ENCODE measurements around the gene NFATC2. TPM values are rescaled to one million over a fixed set of nuclear protein-coding genes. Genes with fewer than 3 reads are reported as not detected.

Gene NFATC2
- total RNA-seq, 1 experiment from 2014 or later = 0.61 TPM

DNA sequence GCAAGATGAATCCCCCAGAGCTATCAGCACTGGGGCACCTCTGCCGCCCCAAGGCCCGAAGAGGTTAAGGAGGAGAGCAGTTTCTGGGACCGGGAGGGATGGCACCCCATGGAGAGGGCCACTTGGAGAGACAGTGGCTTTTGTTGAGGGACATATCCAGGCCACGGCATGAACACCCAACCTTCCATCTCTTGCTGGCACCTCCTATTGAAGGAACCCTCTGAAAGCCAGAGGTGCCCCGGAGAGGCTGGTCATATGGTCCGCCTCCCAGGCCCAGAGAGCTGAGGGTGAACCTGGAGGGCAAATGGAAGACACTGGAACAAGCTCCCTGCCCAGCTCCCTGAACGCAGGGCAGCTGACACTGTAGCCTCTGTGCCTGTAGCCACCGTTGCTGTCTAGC is 167.0 kb downstream of the NFATC2 start:
- H2BK15ac ChIP-seq (ENCODE audit: low read depth, low read length) = no peak overlapping the region
- no peak overlapping the region for H4K91ac ChIP-seq (ENCODE audit: insufficient read length, low read depth, low read length)
- H2BK120ac ChIP-seq (ENCODE audit: low read depth, low read length, poor library complexity, severe bottlenecking) = no peak overlapping the region
- no peak overlapping the region for H4K8ac ChIP-seq (replicated peaks; ENCODE audit: insufficient read length, low read depth, low read length)
- Mint-ChIP-seq H3K9me3 (no peaks in the 10 kb centered on the region), H3K4me3 (no peak overlapping the region), H3K4me1 (peaks cover 19 to 25% of the 10 kb centered on the region in 2 experiments), H3K27ac (no peak overlapping the region), H3K36me3 (ENCODE audit: insufficient read depth in 1 of 3, low read depth in 3 of 3) (no peaks in the 10 kb centered on the region), H3K27me3 (ENCODE audit: low read depth) (peaks cover 2% of the 10 kb centered on the region)
- H3K4me2 ChIP-seq (ENCODE audit: insufficient read depth, insufficient read length, low read length) = no peak overlapping the region
- H3K14ac ChIP-seq (ENCODE audit: insufficient read depth, low read length) = no peak overlapping the region
- no peak overlapping the region for H3T11ph ChIP-seq (ENCODE audit: low read length)
- H4K20me1 ChIP-seq (ENCODE audit: control insufficient read depth, insufficient read depth, insufficient read length) = no peaks in the 10 kb centered on the region
- no peak overlapping the region for H2AK5ac ChIP-seq (ENCODE audit: insufficient read length, low read length)
- H3K9ac ChIP-seq (ENCODE audit: extremely low read depth, insufficient read length, low read length) = no peak overlapping the region
- H2BK12ac ChIP-seq (ENCODE audit: insufficient read length, low read depth, low read length) = no peak overlapping the region
- no peaks in the 10 kb centered on the region for H3K9me3 ChIP-seq (ENCODE audit: control insufficient read depth, low read depth, low read length)
- no peak overlapping the region for H3K18ac ChIP-seq (ENCODE audit: insufficient read length, low read depth, low read length)
- no peak overlapping the region for H2AFZ ChIP-seq (ENCODE audit: low read length)
- no CpG with 5 or more reads among the region's 8 CpGs for WGBS (ENCODE audit: extremely low coverage, insufficient read length, low lambda C conversion rate)
- H3K79me2 ChIP-seq (ENCODE audit: insufficient read depth, low read length) = no peaks in the 10 kb centered on the region
- no peaks in the 10 kb centered on the region for H3K79me1 ChIP-seq (ENCODE audit: insufficient read depth, low read depth, low read length, poor library complexity, severe bottlenecking)
- H3K23me2 ChIP-seq (ENCODE audit: insufficient read length, low read depth, low read length, poor library complexity, severe bottlenecking) = no peaks in the 10 kb centered on the region
- H2BK5ac ChIP-seq (ENCODE audit: insufficient read length, low read length) = no peak overlapping the region
- no peak for DNase-seq
- H3K4ac ChIP-seq (ENCODE audit: low read depth, low read length) = no peak overlapping the region
- no peaks in the 10 kb centered on the region; the same call in 1 of the 2 replicates for H3K27me3 ChIP-seq (ENCODE audit: insufficient read depth, low read length)
- H3K56ac ChIP-seq (ENCODE audit: insufficient read length, low read depth, low read length) = no peak overlapping the region
- H4K5ac ChIP-seq (ENCODE audit: insufficient read length, low read depth, low read length) = no peak overlapping the region
- TF ChIP-seq, protein P1, sequence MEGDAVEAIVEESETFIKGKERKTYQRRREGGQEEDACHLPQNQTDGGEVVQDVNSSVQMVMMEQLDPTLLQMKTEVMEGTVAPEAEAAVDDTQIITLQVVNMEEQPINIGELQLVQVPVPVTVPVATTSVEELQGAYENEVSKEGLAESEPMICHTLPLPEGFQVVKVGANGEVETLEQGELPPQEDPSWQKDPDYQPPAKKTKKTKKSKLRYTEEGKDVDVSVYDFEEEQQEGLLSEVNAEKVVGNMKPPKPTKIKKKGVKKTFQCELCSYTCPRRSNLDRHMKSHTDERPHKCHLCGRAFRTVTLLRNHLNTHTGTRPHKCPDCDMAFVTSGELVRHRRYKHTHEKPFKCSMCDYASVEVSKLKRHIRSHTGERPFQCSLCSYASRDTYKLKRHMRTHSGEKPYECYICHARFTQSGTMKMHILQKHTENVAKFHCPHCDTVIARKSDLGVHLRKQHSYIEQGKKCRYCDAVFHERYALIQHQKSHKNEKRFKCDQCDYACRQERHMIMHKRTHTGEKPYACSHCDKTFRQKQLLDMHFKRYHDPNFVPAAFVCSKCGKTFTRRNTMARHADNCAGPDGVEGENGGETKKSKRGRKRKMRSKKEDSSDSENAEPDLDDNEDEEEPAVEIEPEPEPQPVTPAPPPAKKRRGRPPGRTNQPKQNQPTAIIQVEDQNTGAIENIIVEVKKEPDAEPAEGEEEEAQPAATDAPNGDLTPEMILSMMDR (conservative IDR thresholded peaks at IDR 0.05) = no peak
- no peak overlapping the region for H3K27ac ChIP-seq (ENCODE audit: insufficient read length, low read depth, low read length)
- no peak overlapping the region for H3K23ac ChIP-seq (ENCODE audit: insufficient read length, low read depth, low read length)
- H3K4me1 ChIP-seq (ENCODE audit: insufficient read depth, low read length) = no peaks in the 10 kb centered on the region
- H2BK20ac ChIP-seq (ENCODE audit: low read depth, low read length, poor library complexity, severe bottlenecking) = no peak overlapping the region
